GM18502 (cell line): ENCODE results near the gene OR4E1.
"Not testable (repeated sequence)": the region's sequence is repeated elsewhere in the genome, so short reads cannot be mapped to it uniquely, and the experiment has no call there.

ENCODE experiments used
- ATAC-seq: cut with Tn5 transposase; IDR thresholded peaks from one replicate; pipeline ENCODE4 v1.9.1; 2021; ENCODE audit warnings: mild to moderate bottlenecking; ENCODE audit not compliant: unreplicated experiment, poor library complexity

Gene OR4E1

GRCh38 chr14:21673718-21674117 lies at the start of gene OR4E1:
OR4E1 (minus strand) TSS chr14:21673818; CDS start chr14:21670935, 2,883 bp downstream.
- ATAC-seq, result no peak

DNA sequence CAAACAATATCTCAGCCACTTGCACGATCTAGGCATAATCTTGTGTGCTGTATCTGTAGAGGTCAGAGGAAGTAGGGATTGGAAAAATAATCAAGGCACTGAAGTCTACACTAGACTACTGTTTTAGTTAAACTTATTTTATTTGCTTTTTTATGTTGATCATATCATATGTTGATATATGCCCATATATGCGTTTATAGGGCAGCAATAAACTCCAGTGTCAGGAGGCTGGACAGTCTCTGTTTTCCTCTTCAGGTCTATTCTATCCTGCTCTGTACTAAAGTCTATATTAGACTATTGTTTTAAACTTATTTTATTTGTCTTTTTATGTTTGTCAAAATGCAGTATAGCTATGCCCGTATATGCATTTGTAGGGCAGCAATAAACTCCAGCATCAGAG lies 47.9 kb upstream of the OR4E1 start:
- no peak for ATAC-seq

DNA sequence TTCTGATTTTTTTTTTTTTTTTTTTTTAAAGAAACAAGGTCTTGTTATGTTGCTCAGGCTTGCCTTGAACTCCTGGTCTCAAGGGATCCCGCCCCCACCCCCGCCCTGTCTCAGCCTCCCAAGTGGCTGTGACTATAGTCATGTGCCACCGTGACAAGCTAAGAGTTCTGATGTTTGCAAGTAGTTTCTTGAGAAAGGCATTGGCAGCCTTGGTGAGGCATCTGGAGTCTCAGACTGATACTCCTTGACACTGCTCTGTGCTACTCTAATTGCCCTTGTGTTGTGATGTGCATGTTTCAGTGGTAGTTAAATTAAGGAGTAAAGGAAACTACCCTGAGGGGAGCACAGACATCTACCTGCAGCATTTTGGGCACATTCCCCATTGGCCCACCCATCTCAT lies 46.2 kb upstream of the OR4E1 start:
- ATAC-seq, result no peak

DNA sequence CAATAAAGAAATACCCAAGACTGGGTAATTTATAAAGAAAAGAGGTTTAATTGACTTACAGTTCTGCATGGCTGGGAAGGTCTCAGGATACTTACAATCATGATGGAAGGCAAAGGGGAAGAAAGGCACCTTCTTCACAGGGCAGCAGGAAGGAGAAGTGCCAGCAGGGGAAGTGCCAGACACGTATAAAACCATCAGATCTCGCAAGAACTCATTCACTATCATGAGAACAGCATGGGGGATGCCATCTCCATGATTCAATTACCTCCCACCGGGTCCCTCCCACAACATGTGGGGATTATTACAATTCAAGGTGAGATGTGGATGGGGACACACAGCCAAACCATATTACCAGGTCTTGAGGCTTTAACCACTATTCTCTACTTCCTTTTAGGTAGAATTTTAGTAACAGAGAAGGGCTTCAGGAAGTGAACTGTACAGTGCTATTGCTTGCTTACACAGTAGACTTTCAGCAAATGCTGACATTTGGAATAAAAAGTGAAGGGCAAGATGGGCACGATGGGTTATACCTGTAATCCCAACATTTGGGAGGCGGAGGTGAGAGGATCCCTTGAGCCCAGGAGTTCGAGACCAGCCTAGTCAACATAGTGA lies 40.8 kb upstream of the OR4E1 start:
- no peak for ATAC-seq

GRCh38 chr14:21712036-21712435 lies 38.4 kb upstream of the OR4E1 start:
- no peak for ATAC-seq

DNA sequence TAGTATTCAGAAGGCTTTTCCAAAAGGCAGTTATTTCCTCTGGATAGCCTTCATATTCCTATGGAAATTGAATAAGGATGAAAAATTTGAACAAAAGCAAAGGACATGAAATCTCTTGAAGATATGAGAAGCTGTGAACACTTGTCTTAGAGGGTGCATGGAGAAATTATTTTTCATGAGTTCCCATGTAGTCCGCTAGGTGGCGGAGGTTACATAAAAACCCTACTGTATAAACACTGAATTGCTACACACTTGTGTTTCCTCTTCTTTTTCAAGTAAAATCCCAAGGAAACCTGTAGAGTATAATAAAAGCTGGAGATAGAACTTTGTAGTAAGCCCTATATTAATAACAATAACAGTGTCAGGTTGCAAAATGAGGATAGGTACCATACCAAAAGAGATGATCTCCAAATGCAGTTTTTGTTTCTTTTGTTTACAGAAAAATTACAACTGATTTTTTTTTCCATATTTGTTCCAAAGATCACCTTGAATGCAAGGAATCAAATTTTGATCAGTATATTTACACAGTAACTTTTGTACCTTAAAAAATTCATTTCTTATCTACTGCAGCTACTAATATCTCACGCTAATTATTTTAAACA lies 37.8 kb upstream of the OR4E1 start:
- ATAC-seq, result no peak

- no peak for ATAC-seq
Observed at GRCh38 chr14:21704338-21704737, 30.7 kb upstream of the OR4E1 start.

DNA sequence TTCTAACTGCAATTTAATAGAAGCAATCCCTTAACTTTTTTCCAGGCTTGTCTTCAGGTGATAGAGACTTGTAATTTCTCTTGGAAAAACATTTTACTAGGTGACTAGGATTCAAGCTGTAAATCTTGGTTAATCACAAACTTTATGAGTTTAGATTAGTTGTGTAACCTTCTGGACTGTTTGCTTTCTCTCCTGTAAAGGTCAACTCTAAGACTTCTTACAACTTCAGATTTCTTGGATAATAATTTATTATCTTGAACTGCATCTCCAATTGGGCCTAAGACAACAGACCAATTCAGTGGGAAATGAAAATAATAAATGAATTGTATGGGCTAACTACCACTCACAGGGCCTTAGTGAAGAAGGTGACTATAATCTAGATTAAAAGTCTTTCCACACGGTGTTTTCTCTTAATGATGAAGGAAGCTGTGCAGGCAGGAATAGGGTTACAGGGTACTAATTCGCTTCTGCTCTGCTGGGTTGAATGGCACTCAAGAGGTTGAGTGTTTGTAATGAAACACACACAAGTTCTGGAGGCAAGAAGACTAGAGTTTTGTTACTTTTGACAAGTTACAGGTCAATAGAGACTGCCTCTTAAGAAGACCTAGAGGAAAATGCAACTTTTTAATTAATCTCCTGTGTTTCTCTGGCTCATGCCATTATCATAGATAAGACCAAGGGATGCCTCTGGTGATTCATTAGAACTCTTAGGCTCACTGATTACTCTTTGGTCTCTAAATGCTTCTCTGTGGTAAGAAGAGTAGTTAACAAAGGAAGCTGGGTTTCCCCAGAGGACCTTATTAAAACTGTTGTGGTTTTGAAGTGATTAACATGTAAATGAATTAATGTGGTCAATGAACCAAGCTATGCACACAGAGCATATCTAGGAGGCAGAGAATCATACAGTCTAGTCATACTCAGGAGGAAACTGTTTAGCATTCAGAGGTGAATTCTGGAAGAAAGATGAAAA lies 30.0 kb upstream of the OR4E1 start:
- no peak for ATAC-seq

- no peak for ATAC-seq
Observed at GRCh38 chr14:21702316-21702715, 28.7 kb upstream of the OR4E1 start.

DNA sequence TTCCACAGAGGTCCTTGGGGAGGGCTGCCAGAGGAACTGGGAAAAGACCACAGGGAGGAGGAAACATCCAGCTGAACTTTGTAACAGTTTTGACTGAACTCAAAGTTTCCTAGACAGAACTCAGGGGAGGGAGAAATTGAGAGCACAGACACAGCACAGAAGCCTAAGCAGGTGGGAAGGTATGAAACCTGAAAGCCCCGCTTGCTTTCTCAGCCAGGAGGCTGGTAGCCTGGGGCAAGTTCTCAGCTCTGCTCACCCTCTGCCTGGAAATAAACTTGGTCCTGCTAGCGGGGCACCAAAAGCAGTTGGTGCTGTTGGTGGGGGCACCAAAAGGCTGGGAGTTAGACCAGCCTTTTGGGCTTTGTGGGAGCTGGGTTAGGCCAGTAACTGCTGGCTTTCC lies 25.9 kb upstream of the OR4E1 start:
- no peak for ATAC-seq

DNA sequence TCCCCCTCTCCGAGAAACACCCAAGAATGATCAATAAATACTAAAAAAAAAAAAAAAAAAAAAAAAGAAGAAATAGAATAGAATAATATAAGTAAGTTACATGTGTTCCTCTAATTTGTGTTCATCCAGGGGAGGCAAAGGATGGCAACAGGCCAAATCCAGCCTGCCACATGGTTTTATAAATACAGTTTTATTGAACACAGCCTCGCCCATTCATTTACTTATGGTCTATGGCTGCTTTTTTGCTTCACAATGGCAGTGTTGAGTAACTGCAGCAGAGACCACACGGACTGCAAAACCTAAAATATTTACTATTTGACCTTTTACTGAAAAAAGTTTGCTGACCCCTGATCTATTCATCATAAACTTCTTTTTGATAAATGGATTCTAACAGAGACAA lies 24.9 kb upstream of the OR4E1 start:
- not testable (repeated sequence) for ATAC-seq

- ATAC-seq, result not testable (repeated sequence)
Observed at GRCh38 chr14:21697662-21698061, 24.0 kb upstream of the OR4E1 start.

DNA sequence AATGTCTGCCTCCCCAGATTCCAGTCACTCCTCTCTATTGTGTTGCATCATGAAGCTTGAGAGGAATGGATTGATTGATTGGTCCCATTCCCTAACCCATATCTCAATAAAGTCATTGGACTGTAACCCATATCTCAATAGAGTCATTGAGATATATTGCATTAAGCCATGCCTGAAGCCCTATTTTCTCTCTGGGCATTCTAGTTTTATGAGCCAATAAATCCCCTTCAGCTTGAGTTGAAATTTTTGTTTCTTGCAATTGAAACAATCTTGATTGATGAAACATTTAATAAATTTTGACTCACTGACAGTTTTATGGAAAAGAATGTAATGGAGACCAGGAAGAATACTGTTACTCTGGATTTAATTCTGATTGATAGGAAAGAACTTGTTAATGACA lies 20.8 kb upstream of the OR4E1 start:
- ATAC-seq, result no peak

DNA sequence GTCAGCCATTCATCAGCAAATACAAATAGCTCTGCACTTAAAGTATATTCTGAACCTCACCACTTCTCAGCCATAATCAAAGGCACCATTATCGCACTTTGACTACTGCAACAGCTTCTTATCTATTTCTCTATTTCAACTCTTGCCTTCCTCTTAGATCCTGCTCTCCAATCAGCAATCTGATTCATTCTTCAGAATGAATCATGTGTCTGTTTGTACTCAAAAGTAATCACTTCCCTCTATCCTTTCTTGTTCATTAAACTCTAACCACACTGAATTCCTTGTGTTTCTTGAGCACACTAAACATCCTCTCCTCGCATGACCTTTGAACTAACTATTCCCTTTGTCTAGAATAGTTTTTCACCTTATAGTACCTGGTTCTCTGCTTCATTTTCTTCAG lies 12.8 kb upstream of the OR4E1 start:
- no peak for ATAC-seq

GRCh38 chr14:21680072-21680471 lies 6.5 kb upstream of the OR4E1 start:
- ATAC-seq, result no peak

DNA sequence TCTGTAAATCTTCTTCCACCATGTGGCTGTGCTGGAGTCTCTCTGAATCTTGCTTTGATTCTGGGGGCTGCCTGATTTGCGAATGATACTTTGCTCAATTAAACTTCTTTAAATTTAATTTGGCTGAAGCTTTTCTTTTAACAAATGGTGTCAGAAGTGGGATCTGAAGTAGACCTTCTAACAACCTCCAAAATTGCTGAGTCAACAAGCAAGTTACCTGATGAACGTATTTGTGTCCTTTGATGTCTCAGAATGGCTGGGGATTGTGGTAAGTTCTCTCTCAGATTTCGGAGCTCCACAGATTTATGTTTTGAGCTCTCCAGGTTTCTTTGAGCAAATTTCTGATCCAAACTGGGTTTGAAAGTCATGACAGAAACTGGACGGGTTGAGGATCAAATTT lies 1.9 kb upstream of the OR4E1 start:
- ATAC-seq, result no peak

- ATAC-seq, result no peak
Observed at GRCh38 chr14:21672116-21672515, 1.5 kb downstream of the OR4E1 start.

DNA sequence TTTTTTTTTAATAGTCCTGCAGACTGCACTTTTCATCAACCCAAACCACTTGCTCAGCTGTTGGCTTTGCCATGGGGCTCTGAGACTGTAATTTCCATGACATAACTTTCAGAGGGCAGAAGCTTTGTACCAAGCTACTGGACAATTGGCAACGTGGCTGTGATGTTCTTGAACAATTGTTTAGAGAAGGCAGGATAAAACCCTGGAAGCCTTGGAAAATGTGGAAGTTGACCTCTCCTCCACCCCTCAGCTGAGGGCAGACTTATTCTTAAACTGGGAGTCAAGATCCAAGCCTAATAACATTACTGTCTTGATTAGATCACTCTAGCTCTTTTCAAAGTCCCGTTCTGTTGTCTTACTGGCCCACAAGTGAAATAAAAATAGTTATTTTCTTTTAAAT lies 2.2 kb downstream of the OR4E1 start:
- no peak for ATAC-seq

- no peak for ATAC-seq
Observed at GRCh38 chr14:21669284-21669683, 4.3 kb downstream of the OR4E1 start.

DNA sequence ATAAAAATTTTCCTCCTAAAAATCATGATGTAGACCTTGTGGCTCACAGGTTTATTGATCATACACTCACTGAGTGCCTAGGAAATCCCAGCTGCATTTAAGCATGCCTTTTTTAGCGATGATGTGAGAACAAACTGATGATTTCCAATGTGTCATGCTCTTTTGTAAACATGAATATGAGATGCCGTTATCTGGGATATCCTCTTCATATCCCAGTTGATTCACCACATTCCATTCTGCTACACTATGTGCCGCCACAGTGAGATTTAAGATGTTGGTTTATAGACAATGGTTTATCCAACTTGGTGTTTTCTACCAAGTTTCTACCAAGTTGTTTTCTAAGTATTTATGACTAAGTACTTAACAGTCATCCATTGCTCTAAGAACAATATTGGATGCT lies 5.2 kb downstream of the OR4E1 start:
- ATAC-seq, result no peak

DNA sequence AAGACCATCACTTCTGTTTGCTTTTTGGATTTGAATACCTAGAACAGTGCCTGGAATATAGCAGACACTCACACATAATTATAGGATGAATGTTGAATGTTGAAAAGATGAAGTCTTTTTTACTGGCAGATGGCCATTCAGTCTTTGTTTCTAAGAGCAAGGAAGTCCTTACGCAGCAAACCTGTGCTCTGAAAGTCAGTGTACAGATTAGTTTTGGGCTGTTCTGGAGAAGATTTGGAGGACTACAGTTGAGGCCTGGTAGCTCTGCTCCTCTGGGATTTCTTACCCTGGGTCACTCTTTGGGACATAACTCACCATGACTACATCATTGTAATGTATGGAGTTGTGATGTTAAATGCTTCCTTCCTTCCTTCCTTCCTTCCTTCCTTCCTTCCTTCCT lies 16.6 kb downstream of the OR4E1 start:
- ATAC-seq, result no peak
